SK-N-SH treated with all-trans-retinoic acid at 6 μM for 48 hours (cell line): Measurements from ENCODE around the gene NDUFA11.

Source experiments
- ATAC-seq: fragments of 200-7000 bp; cut with Tn5 transposase; 3 replicates; pipeline ENCODE4 v1.9.1; 2020; ENCODE audit warnings: mild to moderate bottlenecking, moderate library complexity
- ARNTL ChIP-seq: fragments of 450-650 bp; formaldehyde crosslinking; IDR thresholded peaks from 2 replicates; pipeline ENCODE4 v1.5.0; 2020; ENCODE audit warnings: low read depth, mild to moderate bottlenecking, moderate library complexity, borderline replicate concordance
- BACH2 ChIP-seq: fragments of 250-450 bp; sonication (Bioruptor Pico); IDR thresholded peaks from 2 replicates; pipeline ENCODE4 v1.9.0; 2021; ENCODE audit warnings: mild to moderate bottlenecking, borderline replicate concordance
- CREB5 ChIP-seq: fragments of 250-450 bp; sonication (Bioruptor Pico); IDR thresholded peaks from 2 replicates; pipeline ENCODE4 v1.5.1; 2020; ENCODE audit warnings: low read depth, mild to moderate bottlenecking, moderate library complexity
- CSDC2 ChIP-seq: fragments of 250-450 bp; sonication (Bioruptor Pico); IDR thresholded peaks from 2 replicates; pipeline ENCODE4 v1.5.0; 2020; ENCODE audit warnings: mild to moderate bottlenecking, moderate library complexity
- CSRNP3 ChIP-seq: fragments of 250-450 bp; sonication (Bioruptor Pico); IDR thresholded peaks from 2 replicates; pipeline ENCODE4 v1.5.1; 2021; ENCODE audit warnings: mild to moderate bottlenecking, moderate library complexity
- GLIS3 ChIP-seq: fragments of 250-450 bp; sonication (Bioruptor Pico); IDR thresholded peaks from 2 replicates; pipeline ENCODE4 v1.5.0; 2020; ENCODE audit warnings: mild to moderate bottlenecking, moderate library complexity
- OSR1 ChIP-seq: fragments of 250-450 bp; sonication (Bioruptor Pico); IDR thresholded peaks from 2 replicates; pipeline ENCODE4 v1.8.0; 2022; ENCODE audit warnings: moderate library complexity, mild to moderate bottlenecking, inconsistent platforms
- PATZ1 ChIP-seq: fragments of 250-450 bp; sonication (Bioruptor Pico); IDR thresholded peaks from 2 replicates; pipeline ENCODE4 v1.8.0; 2020; ENCODE audit warnings: mild to moderate bottlenecking, moderate library complexity, borderline replicate concordance
- POU6F1 ChIP-seq: fragments of 250-450 bp; sonication (Bioruptor Pico); IDR thresholded peaks from 2 replicates; pipeline ENCODE4 v1.8.0; 2021; ENCODE audit warnings: low read depth, mild to moderate bottlenecking, moderate library complexity, borderline replicate concordance
- RARB ChIP-seq: fragments of 250-450 bp; sonication (Bioruptor Pico); IDR thresholded peaks from 2 replicates; pipeline ENCODE4 v1.8.0; 2021; ENCODE audit warnings: mild to moderate bottlenecking, moderate library complexity
- SNAI2 ChIP-seq: fragments of 250-450 bp; sonication (Bioruptor Pico); IDR thresholded peaks from 2 replicates; pipeline ENCODE4 v1.5.0; 2020; ENCODE audit warnings: mild to moderate bottlenecking, moderate library complexity
- TCF4 ChIP-seq: fragments of 250-450 bp; sonication (Bioruptor Pico); IDR thresholded peaks from 2 replicates; pipeline ENCODE4 v1.8.0; 2021; ENCODE audit warnings: mild to moderate bottlenecking, moderate library complexity, borderline replicate concordance
- TOX ChIP-seq: fragments of 250-450 bp; sonication (Bioruptor Pico); IDR thresholded peaks from 2 replicates; pipeline ENCODE4 v1.8.0; 2021; ENCODE audit warnings: mild to moderate bottlenecking, moderate library complexity, borderline replicate concordance
- TSHZ2 ChIP-seq: fragments of 250-450 bp; sonication (Bioruptor Pico); IDR thresholded peaks from 2 replicates; pipeline ENCODE4 v1.5.0; 2020; ENCODE audit warnings: mild to moderate bottlenecking, moderate library complexity
- ZC3H10 ChIP-seq: fragments of 250-450 bp; sonication (Bioruptor Pico); IDR thresholded peaks from 2 replicates; pipeline ENCODE4 v1.5.1; 2021; ENCODE audit warnings: mild to moderate bottlenecking, moderate library complexity
- ZFP3 ChIP-seq: fragments of 250-450 bp; sonication (Bioruptor Pico); IDR thresholded peaks from 2 replicates; pipeline ENCODE4 v1.5.0; 2020; ENCODE audit warnings: mild to moderate bottlenecking, moderate library complexity
- ZFP30 ChIP-seq: fragments of 450-650 bp; formaldehyde crosslinking; IDR thresholded peaks from 2 replicates; pipeline ENCODE4 v1.5.0; 2022; ENCODE audit warnings: mild to moderate bottlenecking, moderate library complexity
- ZNF70 ChIP-seq: fragments of 450-650 bp; formaldehyde crosslinking; IDR thresholded peaks from 2 replicates; pipeline ENCODE4 v1.5.0; 2020; ENCODE audit warnings: mild to moderate bottlenecking, moderate library complexity

Gene NDUFA11

GRCh38 chr19:5918463-5919079, 15.0 kb upstream of the NDUFA11 start (continued):
- TF ChIP-seq POU6F1 (CRISPR knock-in tag) (no peak), CSDC2 (CRISPR knock-in tag) (no peak)

GRCh38 chr19:5917431-5918107, 14.0 kb upstream of the NDUFA11 start:
- TF ChIP-seq ARNTL (CRISPR knock-in tag) (no peak), ZFP30 (CRISPR knock-in tag) (no peak), SNAI2 (no peak), GLIS3 (CRISPR knock-in tag) (no peak), TCF4 (no peak), OSR1 (CRISPR knock-in tag) (no peak), CREB5 (CRISPR knock-in tag) (no peak), RARB (CRISPR knock-in tag) (no peak), TSHZ2 (CRISPR knock-in tag) (no peak), ZFP3 (CRISPR knock-in tag) (no peak)
- no peak for ATAC-seq

GRCh38 chr19:5916181-5916708, 12.7 kb upstream of the NDUFA11 start:
- no peak for ATAC-seq
- no peak for TF ChIP-seq TOX (CRISPR knock-in tag)
- TF ChIP-seq ZC3H10 (CRISPR knock-in tag): no peak
- TF ChIP-seq OSR1 (CRISPR knock-in tag): no peak
- TF ChIP-seq CSRNP3 (CRISPR knock-in tag): no peak
- TF ChIP-seq ARNTL (CRISPR knock-in tag): no peak
- no peak for TF ChIP-seq SNAI2
- TF ChIP-seq PATZ1 (CRISPR knock-in tag): no peak
- TF ChIP-seq TSHZ2 (CRISPR knock-in tag): no peak
- no peak for TF ChIP-seq POU6F1 (CRISPR knock-in tag)
- TF ChIP-seq BACH2: no peak
- no peak for TF ChIP-seq ZFP30 (CRISPR knock-in tag)
- TF ChIP-seq ZNF70 (CRISPR knock-in tag): no peak
- TF ChIP-seq CREB5 (CRISPR knock-in tag): no peak
